GM12892 (cell line): ENCODE measurements around the gene CDK9.

ENCODE experiments used
- POLR2A ChIP-seq: IDR thresholded peaks from 2 replicates; pipeline ENCODE4 v1.6.1; 2011; ENCODE audit warnings: low read depth, low read length, control low read depth
- POLR2AphosphoS5 ChIP-seq: IDR thresholded peaks from 2 replicates; pipeline ENCODE4 v1.6.1; 2011; ENCODE audit warnings: low read depth, low read length, control low read depth

GRCh38 chr9:127773272-127773671 lies 12.6 kb upstream of the CDK9 start:
- TF ChIP-seq POLR2A (no peak), POLR2AphosphoS5 (no peak)
